Measurements from ENCODE around the gene DUSP22. TPM values are rescaled to one million over a fixed set of nuclear protein-coding genes. Genes with fewer than 3 reads are reported as not detected.
A peak's percentile ranks its signal among the peaks of the same experiment; 100 is the strongest.

The DUSP22 gene
- total RNA-seq, 1 experiment from 2014 or later = 11.5 TPM

GRCh38 chr6:296151-297122 is 4.2 kb downstream of the DUSP22 start:
- peak; percentile 75 for DNase-seq (ENCODE audit: low read depth)

DNA sequence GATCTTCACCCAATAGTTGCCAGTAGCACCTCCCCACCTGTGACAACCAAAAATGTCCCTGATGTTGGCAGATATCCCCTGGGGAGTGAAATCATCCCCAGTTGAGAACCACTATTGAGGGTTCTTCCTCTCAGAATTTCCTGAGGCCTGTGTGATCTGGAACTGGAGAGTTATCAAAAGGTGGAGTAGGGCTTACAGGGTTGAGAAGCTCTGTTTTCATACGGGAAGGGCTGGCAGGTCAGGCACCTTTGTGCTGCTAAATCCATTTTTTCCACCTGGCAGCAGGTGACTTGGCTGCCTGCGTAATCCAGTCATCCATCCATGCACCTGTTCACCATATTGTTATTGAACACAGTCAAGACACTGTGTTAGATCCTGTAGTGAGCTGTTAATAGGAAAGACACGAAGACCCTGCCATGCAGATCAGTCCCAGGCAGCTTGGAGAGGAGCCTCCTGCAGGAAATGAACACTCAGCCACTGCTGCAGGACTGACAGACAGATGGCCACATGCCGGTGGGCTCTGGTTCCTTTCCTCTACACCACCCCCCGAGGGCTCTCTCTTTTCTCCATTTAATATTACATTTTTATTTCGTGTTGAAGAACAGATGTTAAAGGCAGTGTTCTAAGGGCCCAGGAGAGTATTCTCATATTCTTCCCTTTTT is 5.4 kb downstream of the DUSP22 start:
- no peak for DNase-seq (ENCODE audit: low read depth)

GRCh38 chr6:298233-299103 is 6.2 kb downstream of the DUSP22 start:
- DNase-seq (ENCODE audit: low read depth) = no peak

GRCh38 chr6:299104-299980 is 7.1 kb downstream of the DUSP22 start:
- no peak for DNase-seq (ENCODE audit: low read depth)

GRCh38 chr6:300026-300425 is 7.7 kb downstream of the DUSP22 start:
- no peak for DNase-seq (ENCODE audit: low read depth)

DNA sequence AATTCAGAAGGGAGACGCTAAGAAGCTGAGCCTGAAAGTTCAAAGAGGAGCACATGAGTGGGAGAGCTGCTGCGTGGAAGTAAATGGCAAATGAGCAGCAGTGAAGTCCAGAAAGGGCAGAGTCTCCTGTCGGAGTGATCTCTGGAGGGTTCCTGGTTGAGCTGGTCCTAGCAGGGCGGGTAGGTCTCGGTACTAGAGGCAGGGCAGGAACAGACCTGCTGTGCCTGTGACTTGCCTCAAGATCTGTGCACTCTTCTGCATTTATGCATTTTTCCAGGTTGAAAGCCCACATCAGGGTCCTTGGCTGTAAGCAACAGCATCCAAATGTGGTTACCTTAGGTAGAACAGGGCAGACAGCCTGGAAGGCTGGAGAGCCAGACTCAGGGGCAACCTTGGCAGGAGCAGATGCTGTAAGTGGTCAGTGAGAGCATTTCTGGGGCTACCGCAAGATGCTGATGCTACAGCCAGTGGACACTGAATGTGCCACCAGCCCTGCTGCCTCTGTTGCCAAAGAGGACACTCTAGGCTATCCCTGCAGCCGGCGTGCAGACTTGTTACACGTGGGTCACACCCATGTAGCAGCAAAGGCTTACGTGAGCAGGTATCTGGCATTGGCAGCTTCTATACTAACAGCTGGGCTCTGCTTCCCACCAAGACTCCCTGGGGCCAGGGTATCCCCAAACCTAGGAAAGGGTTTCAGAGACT is 8.4 kb downstream of the DUSP22 start:
- no peak for DNase-seq (ENCODE audit: low read depth)

DNA sequence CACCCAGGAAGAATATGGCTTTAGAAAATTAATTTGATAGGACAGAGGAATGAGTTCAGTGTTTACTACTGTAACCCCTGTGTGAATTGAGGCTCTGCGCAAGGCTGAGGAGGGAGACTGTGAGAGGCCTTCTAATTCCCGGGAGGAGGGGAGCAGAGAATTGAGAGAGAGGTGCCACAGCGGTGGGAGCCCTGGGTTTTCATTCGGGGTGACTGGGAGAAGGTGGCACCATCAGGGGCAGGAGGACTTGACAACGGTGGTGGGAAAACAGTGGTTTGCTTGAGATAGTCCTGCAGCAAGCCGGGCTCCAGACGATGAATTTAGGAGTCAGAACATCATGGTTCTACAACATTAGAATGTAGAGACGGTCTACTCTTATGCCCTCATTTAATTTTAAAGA is 9.2 kb downstream of the DUSP22 start:
- DNase-seq (ENCODE audit: low read depth) = no peak

- no peak for DNase-seq (ENCODE audit: low read depth)
Observed at GRCh38 chr6:301929-302705, 9.8 kb downstream of the DUSP22 start.

- DNase-seq (ENCODE audit: low read depth) = no peak
Observed at GRCh38 chr6:302760-303159, 10.5 kb downstream of the DUSP22 start.

- no peak for DNase-seq (ENCODE audit: low read depth)
Observed at GRCh38 chr6:303263-303662, 11.0 kb downstream of the DUSP22 start.

DNA sequence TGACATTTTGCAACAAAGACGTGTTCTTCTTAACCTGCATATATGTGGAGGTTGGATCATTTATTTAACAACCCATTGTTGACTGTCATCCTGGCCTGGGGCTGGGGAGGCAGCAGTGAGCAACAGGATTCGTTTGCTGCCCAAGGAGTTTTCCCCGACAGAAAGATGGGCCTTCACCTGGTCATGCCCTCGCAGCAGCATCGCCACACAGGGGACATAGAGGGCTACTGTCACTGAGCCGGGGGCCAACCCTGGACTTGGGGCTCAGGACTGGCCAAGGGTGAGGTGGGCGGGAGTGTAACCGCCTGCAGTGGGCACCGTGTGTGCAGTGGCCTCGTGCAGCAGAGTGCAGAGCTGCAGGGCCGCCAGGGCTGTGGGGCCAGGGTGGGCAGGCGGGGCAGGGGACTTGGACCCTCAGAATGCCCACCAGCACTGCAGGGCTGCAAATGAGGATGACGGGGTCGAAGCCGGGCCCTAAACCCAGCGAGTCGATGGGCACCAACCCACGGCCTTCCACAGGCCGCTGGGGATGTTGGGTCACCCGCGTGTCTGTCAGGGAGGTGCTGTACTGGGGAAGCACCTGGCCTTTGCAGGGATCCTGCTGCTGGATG is 11.8 kb downstream of the DUSP22 start:
- no peak for DNase-seq (ENCODE audit: low read depth)

GRCh38 chr6:304833-305370 is 12.6 kb downstream of the DUSP22 start:
- DNase-seq (ENCODE audit: low read depth) = no peak

GRCh38 chr6:305371-306206 is 13.3 kb downstream of the DUSP22 start:
- no peak for DNase-seq (ENCODE audit: low read depth)

GRCh38 chr6:306641-307061 is 14.4 kb downstream of the DUSP22 start:
- no peak for DNase-seq (ENCODE audit: low read depth)

DNA sequence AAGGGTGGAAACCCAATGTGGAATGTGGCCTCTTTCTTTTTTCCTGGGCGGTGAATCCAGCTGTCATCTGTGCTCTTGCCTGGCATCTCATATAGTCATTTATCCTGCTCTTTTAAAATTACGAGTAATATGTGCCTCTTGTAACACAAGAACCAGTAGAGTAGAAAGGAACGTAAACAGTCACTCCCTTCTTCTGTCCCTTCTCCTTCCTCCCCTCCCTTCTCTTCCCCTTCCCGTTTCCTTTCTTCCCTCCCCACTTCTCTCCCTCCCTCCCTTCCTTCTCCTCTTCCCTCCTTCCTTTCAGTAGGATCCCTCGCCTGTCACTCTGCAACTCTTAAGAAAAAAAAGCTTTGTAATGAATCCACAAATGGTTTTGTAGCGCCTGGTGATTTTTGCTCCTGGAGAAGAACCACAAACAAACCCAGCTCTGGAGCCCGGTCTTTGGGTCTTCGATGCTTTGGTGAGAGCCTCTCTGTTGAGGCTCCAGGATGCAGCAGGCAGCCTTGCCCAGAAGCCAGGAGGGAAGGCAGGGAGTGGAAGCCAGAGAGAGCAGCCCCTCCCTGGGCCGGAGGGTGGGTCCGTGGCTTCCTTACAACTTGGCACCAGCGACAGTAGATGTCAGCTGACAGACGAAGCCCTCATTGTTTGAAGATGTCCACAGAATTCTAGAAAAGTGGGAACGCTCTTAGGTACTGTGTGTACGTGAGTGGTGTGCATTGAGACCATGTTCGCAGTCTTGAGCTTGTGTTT is 15.0 kb downstream of the DUSP22 start:
- no peak for DNase-seq (ENCODE audit: low read depth)

GRCh38 chr6:307874-308273 is 15.6 kb downstream of the DUSP22 start:
- no peak for DNase-seq (ENCODE audit: low read depth)

DNA sequence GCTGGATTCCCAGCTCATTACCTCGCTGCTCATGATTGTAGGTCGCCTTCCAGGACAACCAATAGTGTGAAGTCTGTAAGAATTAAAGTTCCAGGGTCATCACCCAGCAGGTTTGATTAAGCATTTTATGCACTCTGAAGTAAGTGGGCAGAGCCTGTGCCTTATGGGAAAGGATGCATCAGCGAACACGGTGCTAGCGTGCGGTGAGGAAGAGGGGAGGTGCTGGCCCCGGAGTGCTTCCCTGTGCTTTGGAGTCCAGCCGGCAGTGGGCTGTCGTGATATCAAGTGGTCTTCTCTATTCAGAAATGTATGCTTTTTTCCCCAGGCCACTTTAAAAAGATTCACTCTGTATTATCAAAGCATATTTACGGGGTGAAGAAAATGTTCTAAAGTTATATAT is 16.0 kb downstream of the DUSP22 start:
- no peak for DNase-seq (ENCODE audit: low read depth)

Data from HT1080 (cell line).